Measurements from ENCODE around the gene MYO3A.
"Not testable (repeated sequence)": the region's sequence is repeated elsewhere in the genome, so short reads cannot be mapped to it uniquely, and the experiment has no call there.

Gene MYO3A

DNA sequence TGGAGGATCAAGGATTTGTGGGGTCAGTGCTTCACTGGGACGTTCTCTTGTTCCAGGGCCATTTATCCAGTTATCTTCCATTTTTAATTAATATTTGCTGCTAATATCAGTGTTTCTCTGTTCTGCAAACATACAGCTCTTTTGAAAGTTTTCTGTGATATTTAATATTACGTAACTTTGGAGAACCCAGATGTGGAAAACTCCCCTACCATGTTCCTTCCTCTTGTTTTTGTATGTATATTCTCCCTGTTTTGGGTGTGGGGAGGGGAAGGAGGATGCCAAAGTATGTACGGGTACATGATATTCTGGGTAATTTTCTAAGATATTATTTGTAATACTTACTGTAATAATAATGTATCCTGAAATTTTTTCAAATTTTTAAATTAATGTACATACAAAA, 55.9 kb downstream of the MYO3A start:
- no peaks in the 10 kb centered on the region for H3K79me2 ChIP-seq
- H3K27me3 ChIP-seq (ENCODE audit: control insufficient read depth, insufficient read depth, low read length) = no peaks in the 10 kb centered on the region
- no peaks in the 10 kb centered on the region for H3K4me1 ChIP-seq
- no peak overlapping the region for H2AFZ ChIP-seq
- H3K4me3 ChIP-seq (ENCODE audit: low read depth, low read length) = no peak overlapping the region
- H3K9me3 ChIP-seq (ENCODE audit: control insufficient read depth, low read length) = no peaks in the 10 kb centered on the region
- no peak overlapping the region for H3K4me2 ChIP-seq (ENCODE audit: low read length)
- TF ChIP-seq, protein P1, sequence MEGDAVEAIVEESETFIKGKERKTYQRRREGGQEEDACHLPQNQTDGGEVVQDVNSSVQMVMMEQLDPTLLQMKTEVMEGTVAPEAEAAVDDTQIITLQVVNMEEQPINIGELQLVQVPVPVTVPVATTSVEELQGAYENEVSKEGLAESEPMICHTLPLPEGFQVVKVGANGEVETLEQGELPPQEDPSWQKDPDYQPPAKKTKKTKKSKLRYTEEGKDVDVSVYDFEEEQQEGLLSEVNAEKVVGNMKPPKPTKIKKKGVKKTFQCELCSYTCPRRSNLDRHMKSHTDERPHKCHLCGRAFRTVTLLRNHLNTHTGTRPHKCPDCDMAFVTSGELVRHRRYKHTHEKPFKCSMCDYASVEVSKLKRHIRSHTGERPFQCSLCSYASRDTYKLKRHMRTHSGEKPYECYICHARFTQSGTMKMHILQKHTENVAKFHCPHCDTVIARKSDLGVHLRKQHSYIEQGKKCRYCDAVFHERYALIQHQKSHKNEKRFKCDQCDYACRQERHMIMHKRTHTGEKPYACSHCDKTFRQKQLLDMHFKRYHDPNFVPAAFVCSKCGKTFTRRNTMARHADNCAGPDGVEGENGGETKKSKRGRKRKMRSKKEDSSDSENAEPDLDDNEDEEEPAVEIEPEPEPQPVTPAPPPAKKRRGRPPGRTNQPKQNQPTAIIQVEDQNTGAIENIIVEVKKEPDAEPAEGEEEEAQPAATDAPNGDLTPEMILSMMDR (IDR thresholded peaks at IDR 0.05) = no peak
- H3K27ac ChIP-seq = no peak overlapping the region
- no peaks in the 10 kb centered on the region for H3K36me3 ChIP-seq (ENCODE audit: control insufficient read depth, insufficient read depth, low read length)
- H3K9ac ChIP-seq = no peak overlapping the region

DNA sequence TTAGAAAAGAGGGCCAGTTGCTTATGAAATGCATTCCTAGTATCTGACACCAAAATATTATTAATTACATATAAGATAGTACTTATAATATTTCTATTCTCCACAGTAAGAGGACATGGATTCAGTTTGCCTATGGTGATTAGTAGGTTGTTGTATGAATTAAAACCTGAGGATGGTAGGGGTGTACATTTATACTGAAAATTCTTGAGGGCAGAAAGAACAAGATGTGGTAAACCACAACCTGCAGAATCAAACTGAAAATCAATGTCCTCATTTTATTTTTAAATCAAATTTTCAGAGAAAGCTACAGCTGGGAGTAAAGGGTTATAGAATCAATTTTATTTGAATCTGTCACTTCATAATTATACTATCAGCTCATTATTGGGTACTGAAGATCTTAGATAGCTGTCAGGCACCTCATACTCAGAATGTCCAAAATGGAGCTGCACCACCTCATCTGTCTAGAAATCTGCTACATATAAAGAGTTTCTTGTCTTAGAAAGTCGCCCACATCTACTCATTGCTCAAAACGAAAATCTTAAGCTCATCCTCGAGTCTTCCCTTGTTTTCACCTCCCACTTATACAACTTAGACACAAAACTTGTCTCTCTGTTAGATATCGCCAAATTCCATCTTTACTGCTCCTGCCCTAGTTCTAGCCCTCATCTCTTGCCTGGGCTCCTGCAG, 65.4 kb downstream of the MYO3A start:
- Histone ChIP-seq H3K4me3 (ENCODE audit: low read depth, low read length) (no peak overlapping the region), H3K36me3 (ENCODE audit: control insufficient read depth, insufficient read depth, low read length) (no peaks in the 10 kb centered on the region), H3K9me3 (ENCODE audit: control insufficient read depth, low read length) (no peaks in the 10 kb centered on the region), H3K27ac (no peak overlapping the region), H2AFZ (no peak overlapping the region), H3K4me2 (ENCODE audit: low read length) (no peak overlapping the region), H3K27me3 (ENCODE audit: control insufficient read depth, insufficient read depth, low read length) (no peaks in the 10 kb centered on the region), H3K9ac (no peak overlapping the region), H3K79me2 (no peaks in the 10 kb centered on the region), H3K4me1 (no peaks in the 10 kb centered on the region)
- TF ChIP-seq, protein P1 (IDR thresholded peaks at IDR 0.05) = no peak

DNA sequence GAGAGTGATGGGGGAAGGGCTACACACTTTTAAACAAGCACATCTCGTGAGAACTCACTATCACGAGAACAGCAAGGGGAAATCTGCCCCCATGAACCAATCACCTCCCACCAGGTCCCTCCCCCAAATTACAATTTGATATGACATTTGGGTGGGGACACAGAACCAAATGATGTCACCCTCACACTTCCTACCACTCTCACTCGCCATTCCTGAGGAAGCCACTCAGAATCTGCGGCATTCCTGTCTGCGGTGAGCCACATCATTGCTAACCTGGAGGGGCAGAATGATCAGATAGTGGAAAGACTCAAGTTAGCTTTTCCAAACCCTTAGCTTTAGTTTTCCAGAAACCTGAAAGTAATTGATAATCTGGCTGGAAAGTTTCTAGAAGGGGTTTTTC, 66.9 kb downstream of the MYO3A start:
- H3K79me2 ChIP-seq = no peaks in the 10 kb centered on the region
- H3K4me2 ChIP-seq (ENCODE audit: low read length) = no peak overlapping the region
- no peak overlapping the region for H2AFZ ChIP-seq
- no peaks in the 10 kb centered on the region for H3K9me3 ChIP-seq (ENCODE audit: control insufficient read depth, low read length)
- no peak overlapping the region for H3K27ac ChIP-seq
- no peaks in the 10 kb centered on the region for H3K27me3 ChIP-seq (ENCODE audit: control insufficient read depth, insufficient read depth, low read length)
- H3K4me1 ChIP-seq = no peaks in the 10 kb centered on the region
- H3K4me3 ChIP-seq (ENCODE audit: low read depth, low read length) = no peak overlapping the region
- TF ChIP-seq, protein P1 (IDR thresholded peaks at IDR 0.05) = no peak
- H3K36me3 ChIP-seq (ENCODE audit: control insufficient read depth, insufficient read depth, low read length) = no peaks in the 10 kb centered on the region
- no peak overlapping the region for H3K9ac ChIP-seq

DNA sequence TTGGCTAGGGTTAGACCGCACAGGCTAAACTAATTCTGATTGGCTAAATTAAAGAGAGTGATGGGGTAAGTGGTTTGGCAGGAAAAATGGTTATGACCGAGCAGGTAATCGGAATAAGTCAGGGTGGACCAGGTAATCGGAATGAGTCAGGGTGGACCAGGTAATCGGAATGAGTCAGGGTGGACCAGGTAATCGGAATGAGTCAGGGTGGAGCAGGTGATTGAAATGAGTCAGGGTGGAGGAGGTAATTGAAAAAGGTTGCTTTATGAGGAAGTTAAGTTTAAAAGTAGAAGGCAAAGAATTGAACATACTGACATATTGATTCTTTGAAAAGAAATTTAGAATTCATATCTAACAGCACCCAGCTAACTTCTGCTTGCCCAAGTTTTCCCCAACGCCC, 68.4 kb downstream of the MYO3A start:
- not testable (repeated sequence) for H3K9ac ChIP-seq; H3K27ac ChIP-seq; H3K79me2 ChIP-seq; H3K4me1 ChIP-seq; H3K9me3 ChIP-seq (ENCODE audit: control insufficient read depth, low read length); H2AFZ ChIP-seq; H3K36me3 ChIP-seq (ENCODE audit: control insufficient read depth, insufficient read depth, low read length); H3K27me3 ChIP-seq (ENCODE audit: control insufficient read depth, insufficient read depth, low read length); H3K4me3 ChIP-seq (ENCODE audit: low read depth, low read length); H3K4me2 ChIP-seq (ENCODE audit: low read length)

DNA sequence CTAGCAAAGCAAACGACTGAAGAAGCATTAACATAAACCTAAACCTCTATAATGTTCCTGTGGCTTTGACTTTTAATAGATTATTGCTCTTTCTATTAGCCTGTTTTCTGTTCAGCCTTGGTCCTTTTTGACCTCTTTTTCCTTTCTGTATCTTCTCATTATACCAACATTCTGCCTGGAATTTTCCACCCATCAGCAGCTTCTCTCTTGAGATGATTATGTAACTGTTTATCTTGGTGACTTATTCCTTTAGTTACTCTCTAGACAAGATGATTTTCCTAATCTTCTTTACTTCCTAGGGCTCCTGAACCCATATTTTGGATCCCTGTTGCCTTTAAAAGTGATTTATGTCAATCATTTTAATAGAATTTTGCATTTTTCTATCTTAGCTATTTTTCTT, 81.1 kb downstream of the MYO3A start:
- H3K27ac ChIP-seq = no peak overlapping the region
- no peaks in the 10 kb centered on the region for H3K79me2 ChIP-seq
- H3K9ac ChIP-seq = no peak overlapping the region
- H3K4me3 ChIP-seq (ENCODE audit: low read depth, low read length) = no peak overlapping the region
- H3K4me1 ChIP-seq = no peaks in the 10 kb centered on the region
- no peaks in the 10 kb centered on the region for H3K27me3 ChIP-seq (ENCODE audit: control insufficient read depth, insufficient read depth, low read length)
- H3K9me3 ChIP-seq (ENCODE audit: control insufficient read depth, low read length) = no peaks in the 10 kb centered on the region
- H2AFZ ChIP-seq = no peak overlapping the region
- H3K36me3 ChIP-seq (ENCODE audit: control insufficient read depth, insufficient read depth, low read length) = no peaks in the 10 kb centered on the region
- TF ChIP-seq, protein P1 (IDR thresholded peaks at IDR 0.05) = no peak
- H3K4me2 ChIP-seq (ENCODE audit: low read length) = no peak overlapping the region

Data from parathyroid adenoma (tissue), 2 donors.